GM13977 (cell line): Measurements from ENCODE around the gene CARM1.

Source experiments
- DNase-seq: peaks from one replicate; pipeline ENCODE4 v3.0.0; 2012; ENCODE audit warnings: low spot score
- CTCF ChIP-seq: IDR thresholded peaks from 2 replicates; pipeline ENCODE4 v1.5.1; 2012; ENCODE audit warnings: mild to moderate bottlenecking, control low read depth; ENCODE audit not compliant: insufficient read depth; ENCODE audit errors: extremely low read depth, missing control alignments
- in situ Hi-C: fragments of 300-500 bp; cut with MboI; formaldehyde crosslinking; loops from one replicate; pipeline ENCODE4 v1.12.0; 2022; ENCODE audit warnings: low sequenced_read_pairs, low pct_unique_long_range_greater_than_20kb, mixed read lengths, inconsistent platforms; ENCODE audit not compliant: unreplicated experiment

CARM1 gene

GRCh38 chr19:10830370-10830769 lies 41.0 kb upstream of the CARM1 start:
- in situ Hi-C loops = no loop called here
- no peak for TF ChIP-seq CTCF
- no peak for DNase-seq

GRCh38 chr19:10830931-10831779 lies 40.2 kb upstream of the CARM1 start:
- in situ Hi-C loops = no loop called here

GRCh38 chr19:10831987-10832938 lies 39.1 kb upstream of the CARM1 start:
- in situ Hi-C loops = no loop called here
- no peak for DNase-seq
- TF ChIP-seq CTCF = no peak

More at GRCh38 chr19:10830931-10831779, 40.2 kb upstream of the CARM1 start:
- TF ChIP-seq CTCF = no peak
- no peak for DNase-seq

- no peak for DNase-seq
- in situ Hi-C loops = no loop called here
- no peak for TF ChIP-seq CTCF
Measured at GRCh38 chr19:10832939-10833296, 38.4 kb upstream of the CARM1 start.

GRCh38 chr19:10835089-10835753 lies 36.1 kb upstream of the CARM1 start:
- TF ChIP-seq CTCF = no peak
- in situ Hi-C loops = no loop called here
- DNase-seq = peak; percentile 98
